Right lobe of liver (tissue), 6 donors: ENCODE measurements around the gene PRKN. TPM values are rescaled to one million over a fixed set of nuclear protein-coding genes. Genes with fewer than 3 reads are reported as not detected.

Experiments used
- ATAC-seq, 4 donors: fragments of 200-7000 bp; cut with Tn5 transposase; one replicate each; pipeline ENCODE4 v1.9.1; 2020; ENCODE audit warnings: mild to moderate bottlenecking in 4 of 4, moderate library complexity in 4 of 4
- DNase-seq, 3 donors: peaks; one replicate each; pipeline ENCODE4 v3.0.0-alpha.2; 2020
- H3K27ac ChIP-seq, 3 donors: fragments of 200-600 bp; one replicate each; pipeline ENCODE4 v1.8.0; 2022
- H3K27me3 ChIP-seq, 2 donors: fragments of 200-600 bp; one replicate each; pipeline ENCODE4 v1.8.0; 2022
- H3K36me3 ChIP-seq, 4 donors: fragments of 200-600 bp; sonication (generic) in 1 of 4; one replicate each; pipeline versions ENCODE4 v1.5.1 to v1.8.0; 2017 to 2022; ENCODE audit warnings: control low read depth in 1 of 4
- H3K4me1 ChIP-seq, 4 donors: fragments of 200-600 bp; sonication (generic) in 1 of 4; one replicate each; pipeline versions ENCODE4 v1.5.1 to v1.8.0; 2017 to 2022; ENCODE audit warnings: control low read depth in 1 of 4
- H3K4me3 ChIP-seq, 3 donors: fragments of 200-600 bp; one replicate each; pipeline ENCODE4 v1.8.0; 2022
- H3K9me3 ChIP-seq, 4 donors: fragments of 200-600 bp; sonication (generic) in 1 of 4; one replicate each; pipeline versions ENCODE4 v1.5.1 to v1.8.0; 2017 to 2022; ENCODE audit warnings: control low read depth in 1 of 4
- POLR2A ChIP-seq: fragments of 450-650 bp; IDR thresholded peaks from one replicate; pipeline ENCODE4 v1.6.1; 2017; ENCODE audit warnings: antibody characterized with exemption, mild to moderate bottlenecking
- WGBS: methylation state at CpG from one replicate; pipeline ENCODE4 v1.1.6; 2018; ENCODE audit warnings: low coverage, low lambda C conversion rate; ENCODE audit not compliant: insufficient coverage; ENCODE audit errors: missing lambda C conversion rate; 5-methylcytosine and 5-hydroxymethylcytosine counted together
- intact Hi-C, 2 donors: fragments of 100-400 bp; cut with DNase I; formaldehyde crosslinking; loops; one replicate each; pipeline versions ENCODE4 v1.11.2 to v1.14.1; 2022
- total RNA-seq, 6 experiments: library from RNA; depleted of rRNA in 2 of 6; stranded (reverse); fragments of >200 nt in 2 of 6; fragmentation: NEBNext Ultra II Directional in 3 of 6; extraction: Animal tissue kit (Norgen Biotek cat#: 25700) in 3 of 6; gene quantifications; one replicate each; pipeline versions ENCODE4 v1.1.0 to v1.2.4, GENCODE V29; 2016 to 2023
- TF ChIP-seq, protein P1 (sequence below), 4 donors: fragments of 200-600 bp in 3 of 4; fragments of 450-650 bp in 1 of 4; IDR thresholded peaks; one replicate each; pipeline versions ENCODE4 v1.5.1 to v1.8.0; 2016 to 2022; ENCODE audit warnings: antibody characterized with exemption in 4 of 4, mild to moderate bottlenecking in 2 of 4
- donor health status: DM: no; HTN: yes; CAD: no.
- donor health status: DM: no; HTN: no; CAD: no.
- donor health status: DM: no; HTN: no; CAD: no.
- donor health status: DM: no; HTN: yes; CAD: no.
- donor health status: DM: no; HTN: yes; CAD: no.

PRKN gene
- total RNA-seq, 6 experiments from 2014 or later: 1.1 to 3.7 (median 2.2) TPM

DNA sequence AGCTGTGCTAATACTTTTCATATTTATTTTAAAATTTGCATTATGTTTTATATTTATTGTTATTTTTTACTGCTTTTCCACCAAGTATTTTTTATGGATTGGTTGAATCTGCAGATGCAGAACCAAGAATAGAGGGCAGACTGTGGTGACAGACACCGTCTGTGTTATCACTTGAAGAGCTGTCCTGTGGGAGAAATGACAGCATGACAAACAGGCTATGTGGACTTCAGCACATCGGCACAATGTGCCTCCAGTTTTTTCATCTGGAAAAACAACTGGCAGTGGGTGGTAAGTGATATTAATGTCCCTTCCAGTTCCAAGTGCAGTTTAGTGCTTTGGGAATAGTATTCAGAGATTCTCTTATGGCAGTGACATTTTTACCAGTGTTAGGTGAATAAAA, 492.9 kb downstream of the PRKN start:
- no peaks in the 10 kb centered on the region for H3K4me1 ChIP-seq

DNA sequence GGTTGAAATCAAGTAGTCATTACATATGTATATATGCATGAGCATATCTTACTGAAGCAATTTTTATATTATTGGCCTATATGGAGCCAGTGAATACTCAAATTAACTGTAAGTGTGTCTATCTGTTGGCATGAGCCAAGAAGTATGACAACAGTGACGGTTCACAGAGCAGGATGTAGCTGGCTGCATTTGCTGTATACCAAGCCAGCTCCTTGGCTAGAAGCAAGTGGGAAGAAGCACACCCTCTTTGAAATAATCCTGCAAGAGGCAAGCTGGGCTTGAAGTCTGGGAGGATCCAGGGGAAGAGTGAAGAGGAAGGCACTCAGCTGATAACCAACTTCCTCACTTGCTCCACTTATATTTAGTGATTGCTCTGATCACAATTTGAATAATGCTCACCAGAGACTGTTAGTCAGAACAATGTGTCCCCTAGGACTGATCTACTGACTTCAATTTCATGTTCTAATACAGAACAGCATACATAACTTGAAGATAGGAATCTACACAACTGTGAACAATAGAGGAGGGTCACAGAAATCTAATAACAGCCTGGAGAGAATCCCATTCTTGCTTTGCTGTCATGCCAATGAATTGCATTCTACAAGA, 497.3 kb downstream of the PRKN start:
- no peak for TF ChIP-seq POLR2A
- TF ChIP-seq, protein P1, sequence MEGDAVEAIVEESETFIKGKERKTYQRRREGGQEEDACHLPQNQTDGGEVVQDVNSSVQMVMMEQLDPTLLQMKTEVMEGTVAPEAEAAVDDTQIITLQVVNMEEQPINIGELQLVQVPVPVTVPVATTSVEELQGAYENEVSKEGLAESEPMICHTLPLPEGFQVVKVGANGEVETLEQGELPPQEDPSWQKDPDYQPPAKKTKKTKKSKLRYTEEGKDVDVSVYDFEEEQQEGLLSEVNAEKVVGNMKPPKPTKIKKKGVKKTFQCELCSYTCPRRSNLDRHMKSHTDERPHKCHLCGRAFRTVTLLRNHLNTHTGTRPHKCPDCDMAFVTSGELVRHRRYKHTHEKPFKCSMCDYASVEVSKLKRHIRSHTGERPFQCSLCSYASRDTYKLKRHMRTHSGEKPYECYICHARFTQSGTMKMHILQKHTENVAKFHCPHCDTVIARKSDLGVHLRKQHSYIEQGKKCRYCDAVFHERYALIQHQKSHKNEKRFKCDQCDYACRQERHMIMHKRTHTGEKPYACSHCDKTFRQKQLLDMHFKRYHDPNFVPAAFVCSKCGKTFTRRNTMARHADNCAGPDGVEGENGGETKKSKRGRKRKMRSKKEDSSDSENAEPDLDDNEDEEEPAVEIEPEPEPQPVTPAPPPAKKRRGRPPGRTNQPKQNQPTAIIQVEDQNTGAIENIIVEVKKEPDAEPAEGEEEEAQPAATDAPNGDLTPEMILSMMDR (IDR thresholded peaks at IDR 0.05): no peak
- no peaks in the 10 kb centered on the region for H3K4me1 ChIP-seq
- DNase-seq (no peak), ATAC-seq (peak in 3 of 4 donors; percentile 18 to 58 (median 35))
- WGBS: 58% methylated on average over 1 of the region's 1 CpG
- no peak overlapping the region for H3K27ac ChIP-seq
- H3K9me3 ChIP-seq: no peaks in the 10 kb centered on the region
- intact Hi-C loops: no loop called here
- H3K4me3 ChIP-seq: no peak overlapping the region
- H3K27me3 ChIP-seq: no peaks in the 10 kb centered on the region
- no peaks in the 10 kb centered on the region for H3K36me3 ChIP-seq

More for the DNA sequence above, 492.9 kb downstream of the PRKN start:
- ATAC-seq (peak; percentile 45 to 85 (median 71)), DNase-seq (no peak)
- Histone ChIP-seq H3K36me3 (no peaks in the 10 kb centered on the region), H3K9me3 (no peaks in the 10 kb centered on the region), H3K27ac (no peak overlapping the region), H3K4me3 (no peak overlapping the region), H3K27me3 (no peaks in the 10 kb centered on the region)
- TF ChIP-seq POLR2A: no peak
- TF ChIP-seq, protein P1 (IDR thresholded peaks at IDR 0.05): no peak
- WGBS: 46% methylated on average over 2 of the region's 2 CpGs
- intact Hi-C loops: no loop called here

DNA sequence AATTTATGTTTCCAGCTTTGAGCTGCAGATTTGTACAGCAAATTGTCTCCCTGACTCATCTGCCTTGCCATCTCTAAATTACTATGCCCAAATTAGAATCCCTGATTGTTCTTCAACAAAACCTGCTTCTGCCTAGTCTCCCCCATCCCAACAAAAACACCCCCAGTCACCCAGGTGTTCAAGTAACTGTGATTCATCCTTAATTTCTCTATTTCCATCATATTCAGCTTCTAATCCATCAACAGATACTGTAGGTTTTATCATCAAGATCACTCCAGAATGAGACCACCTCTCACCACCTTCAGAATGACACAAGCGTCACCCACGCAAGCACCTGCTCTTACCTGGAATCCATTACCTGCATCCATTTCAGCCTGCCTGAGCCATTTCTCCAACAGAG, 498.5 kb downstream of the PRKN start:
- Histone ChIP-seq H3K27ac (no peak overlapping the region), H3K4me3 (no peak overlapping the region), H3K36me3 (no peaks in the 10 kb centered on the region), H3K4me1 (no peaks in the 10 kb centered on the region), H3K9me3 (no peaks in the 10 kb centered on the region), H3K27me3 (no peaks in the 10 kb centered on the region)
- intact Hi-C loops: no loop called here
- no peak for TF ChIP-seq POLR2A
- TF ChIP-seq, protein P1 (IDR thresholded peaks at IDR 0.05): no peak
- ATAC-seq (no peak), DNase-seq (no peak)
- 100% methylated on average over 2 of the region's 2 CpGs for WGBS

DNA sequence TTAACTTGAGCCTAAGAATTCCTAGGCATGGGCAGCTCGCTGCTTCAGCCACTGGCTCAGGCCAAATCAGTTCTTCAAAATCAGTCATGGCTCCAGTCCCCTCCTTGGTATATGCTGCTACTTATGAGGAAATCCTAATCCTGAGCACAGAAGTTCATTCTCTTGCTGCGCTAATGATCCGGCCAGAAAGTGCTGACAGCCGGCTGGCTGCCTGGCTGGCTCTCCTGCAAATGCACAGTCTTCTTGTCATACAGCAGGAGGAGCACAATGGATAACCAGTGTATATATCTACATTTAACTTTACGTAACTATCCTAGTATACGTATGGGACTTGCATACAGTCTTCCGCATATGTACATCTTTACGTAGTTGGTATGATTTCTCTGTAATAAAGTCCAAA, 500.8 kb downstream of the PRKN start:
- Histone ChIP-seq H3K4me1 (no peaks in the 10 kb centered on the region), H3K27ac (no peak overlapping the region), H3K36me3 (no peaks in the 10 kb centered on the region), H3K9me3 (no peaks in the 10 kb centered on the region), H3K27me3 (no peaks in the 10 kb centered on the region), H3K4me3 (no peak overlapping the region)
- WGBS: 91% methylated on average over 5 of the region's 8 CpGs
- TF ChIP-seq POLR2A: no peak
- TF ChIP-seq, protein P1 (IDR thresholded peaks at IDR 0.05): no peak
- DNase-seq (no peak), ATAC-seq (no peak)
- intact Hi-C loops: no loop called here

DNA sequence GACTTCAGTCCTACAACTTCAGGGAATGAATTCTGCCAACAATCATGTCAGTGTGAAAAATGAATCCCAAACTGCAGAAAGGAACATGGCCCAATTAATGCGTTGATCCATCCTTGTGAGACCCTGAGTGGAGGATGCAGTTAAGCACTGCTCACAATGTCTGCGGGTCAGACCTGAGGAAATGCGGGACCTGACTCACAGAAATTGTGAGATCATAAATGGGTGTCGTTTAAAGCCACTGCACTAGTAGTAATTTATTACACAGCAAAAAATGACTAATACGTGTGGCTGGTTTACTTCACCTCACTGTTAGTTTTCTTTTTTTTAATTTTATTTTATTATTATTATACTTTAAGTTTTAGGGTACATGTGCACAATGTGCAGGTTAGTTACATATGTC, 505.0 kb downstream of the PRKN start:
- Histone ChIP-seq H3K27ac (no peak overlapping the region), H3K9me3 (no peaks in the 10 kb centered on the region), H3K36me3 (no peaks in the 10 kb centered on the region), H3K27me3 (no peaks in the 10 kb centered on the region), H3K4me3 (no peak overlapping the region), H3K4me1 (no peaks in the 10 kb centered on the region)
- no peak for ATAC-seq
- intact Hi-C loops: no loop called here
- WGBS: 97% methylated on average over 3 of the region's 5 CpGs
- DNase-seq: no peak
- TF ChIP-seq POLR2A: no peak
- TF ChIP-seq, protein P1 (IDR thresholded peaks at IDR 0.05): no peak
